ENCODE measurements around the gene ACAD9. TPM values are rescaled to one million over a fixed set of nuclear protein-coding genes. Genes with fewer than 3 reads are reported as not detected.
A peak's percentile ranks its signal among the peaks of the same experiment; 100 is the strongest.
"Not testable (repeated sequence)": the region's sequence is repeated elsewhere in the genome, so short reads cannot be mapped to it uniquely, and the experiment has no call there.

Gene ACAD9
- total and polyA plus RNA-seq, 7 donors: 16.2 to 40.5 (median 32.3) TPM

DNA sequence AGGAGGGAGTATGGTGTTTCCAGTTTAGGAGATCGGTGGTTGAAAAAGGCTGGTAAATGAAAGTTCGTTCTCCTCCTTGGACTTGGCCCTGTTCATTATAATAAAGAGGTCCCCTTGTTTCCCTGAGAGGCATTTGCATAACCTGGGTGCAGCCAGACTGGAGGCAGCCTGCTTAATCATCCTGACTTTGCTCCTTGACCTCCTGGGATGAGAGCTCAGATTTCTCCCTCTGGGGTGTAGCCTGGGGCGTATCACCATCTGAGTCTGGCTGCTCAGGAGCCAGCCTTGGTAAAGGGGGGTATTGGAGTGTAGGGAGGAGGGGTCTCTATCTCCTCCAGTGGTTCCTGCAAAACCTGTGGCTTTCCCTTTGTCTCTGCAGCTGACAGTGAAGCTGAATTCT lies 21.3 kb upstream of the ACAD9 start:
- peaks cover 8 to 24% (median 16%) of the 10 kb centered on the region in 4 donors for H3K9me3 ChIP-seq
- no peaks in the 10 kb centered on the region for H3K4me1 ChIP-seq
- 88 to 94% methylated on average over 3 of the region's 3 CpGs for WGBS, 2 donors
- no peak overlapping the region for H3K27ac ChIP-seq
- H3K4me3 ChIP-seq: no peak overlapping the region
- no peaks in the 10 kb centered on the region for H3K27me3 ChIP-seq
- no peaks in the 10 kb centered on the region for H3K36me3 ChIP-seq
- intact Hi-C loops (cut with DNase I): no loop called here
- TF ChIP-seq POLR2AphosphoS5 (IDR thresholded peaks at IDR 0.05): no peak
- no peak for TF ChIP-seq EP300 (IDR thresholded peaks at IDR 0.05)
- TF ChIP-seq, protein P1, sequence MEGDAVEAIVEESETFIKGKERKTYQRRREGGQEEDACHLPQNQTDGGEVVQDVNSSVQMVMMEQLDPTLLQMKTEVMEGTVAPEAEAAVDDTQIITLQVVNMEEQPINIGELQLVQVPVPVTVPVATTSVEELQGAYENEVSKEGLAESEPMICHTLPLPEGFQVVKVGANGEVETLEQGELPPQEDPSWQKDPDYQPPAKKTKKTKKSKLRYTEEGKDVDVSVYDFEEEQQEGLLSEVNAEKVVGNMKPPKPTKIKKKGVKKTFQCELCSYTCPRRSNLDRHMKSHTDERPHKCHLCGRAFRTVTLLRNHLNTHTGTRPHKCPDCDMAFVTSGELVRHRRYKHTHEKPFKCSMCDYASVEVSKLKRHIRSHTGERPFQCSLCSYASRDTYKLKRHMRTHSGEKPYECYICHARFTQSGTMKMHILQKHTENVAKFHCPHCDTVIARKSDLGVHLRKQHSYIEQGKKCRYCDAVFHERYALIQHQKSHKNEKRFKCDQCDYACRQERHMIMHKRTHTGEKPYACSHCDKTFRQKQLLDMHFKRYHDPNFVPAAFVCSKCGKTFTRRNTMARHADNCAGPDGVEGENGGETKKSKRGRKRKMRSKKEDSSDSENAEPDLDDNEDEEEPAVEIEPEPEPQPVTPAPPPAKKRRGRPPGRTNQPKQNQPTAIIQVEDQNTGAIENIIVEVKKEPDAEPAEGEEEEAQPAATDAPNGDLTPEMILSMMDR (IDR thresholded peaks at IDR 0.05): no peak
- TF ChIP-seq POLR2A (IDR thresholded peaks at IDR 0.05): no peak
- no peak for DNase-seq

DNA sequence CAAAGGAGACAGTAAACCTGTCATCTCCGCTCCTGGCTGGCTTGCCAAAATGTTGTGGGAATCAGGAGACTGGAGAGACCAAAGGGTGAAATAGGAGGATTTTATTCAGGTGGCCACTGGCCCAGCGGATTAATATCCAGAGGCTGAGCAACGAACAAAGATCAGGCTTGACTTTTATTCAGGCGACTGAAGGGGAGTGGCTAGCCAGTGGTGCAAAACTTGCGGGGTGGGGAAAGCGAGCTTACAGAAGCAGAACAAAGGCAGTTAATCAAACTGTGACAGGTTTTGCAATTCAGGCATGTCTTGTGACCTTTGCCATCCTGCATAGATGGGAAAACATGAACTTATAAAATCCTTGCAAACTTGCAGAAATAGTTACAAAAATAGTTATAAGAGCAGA lies 19.8 kb upstream of the ACAD9 start:
- WGBS, 2 donors: 88 to 89% methylated on average over 6 of the region's 6 CpGs
- Histone ChIP-seq H3K4me1 (peaks cover 0 to 5% (median 0%) of the 10 kb centered on the region in 4 donors), H3K36me3 (no peaks in the 10 kb centered on the region), H3K27ac (no peak overlapping the region), H3K4me3 (no peak overlapping the region), H3K27me3 (no peaks in the 10 kb centered on the region), H3K9me3 (peaks cover 8 to 18% (median 16%) of the 10 kb centered on the region in 4 donors)
- DNase-seq: no peak
- TF ChIP-seq EP300 (IDR thresholded peaks at IDR 0.05): no peak
- TF ChIP-seq, protein P1 (IDR thresholded peaks at IDR 0.05): no peak
- intact Hi-C loops (cut with DNase I): no loop called here

DNA sequence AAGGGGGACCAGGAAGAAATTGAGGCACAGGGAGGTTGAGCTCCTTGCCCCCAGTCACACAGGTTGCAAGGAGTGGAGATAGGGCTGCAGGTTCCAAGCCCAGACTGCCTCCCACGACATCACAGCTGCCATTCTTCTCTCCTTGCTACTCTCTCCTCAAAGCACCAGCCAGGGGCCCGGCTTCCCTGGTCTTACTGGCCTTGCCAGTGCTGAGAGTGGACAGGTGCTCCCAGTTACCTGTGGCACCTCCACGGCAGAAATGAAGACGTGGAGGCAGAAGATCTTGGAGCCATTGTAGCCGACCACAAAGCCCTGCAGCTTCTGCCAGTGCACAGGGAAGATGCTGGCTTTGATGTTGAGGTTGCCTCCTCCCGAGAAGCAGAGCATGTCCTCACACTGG lies 17.9 kb upstream of the ACAD9 start:
- TF ChIP-seq EP300 (IDR thresholded peaks at IDR 0.05) (no peak), POLR2A (IDR thresholded peaks at IDR 0.05) (no peak), POLR2AphosphoS5 (IDR thresholded peaks at IDR 0.05) (no peak)
- TF ChIP-seq, protein P1 (IDR thresholded peaks at IDR 0.05): no peak
- no peak for DNase-seq
- H3K36me3 ChIP-seq: no peaks in the 10 kb centered on the region
- peaks cover 0 to 5% (median 0%) of the 10 kb centered on the region in 4 donors for H3K4me1 ChIP-seq
- no peak overlapping the region for H3K4me3 ChIP-seq
- intact Hi-C loops (cut with DNase I): no loop called here
- WGBS, 2 donors: 92 to 94% methylated on average over 6 of the region's 6 CpGs
- H3K9me3 ChIP-seq: peaks cover 8 to 18% (median 16%) of the 10 kb centered on the region in 4 donors
- H3K27ac ChIP-seq: no peak overlapping the region
- no peaks in the 10 kb centered on the region for H3K27me3 ChIP-seq

DNA sequence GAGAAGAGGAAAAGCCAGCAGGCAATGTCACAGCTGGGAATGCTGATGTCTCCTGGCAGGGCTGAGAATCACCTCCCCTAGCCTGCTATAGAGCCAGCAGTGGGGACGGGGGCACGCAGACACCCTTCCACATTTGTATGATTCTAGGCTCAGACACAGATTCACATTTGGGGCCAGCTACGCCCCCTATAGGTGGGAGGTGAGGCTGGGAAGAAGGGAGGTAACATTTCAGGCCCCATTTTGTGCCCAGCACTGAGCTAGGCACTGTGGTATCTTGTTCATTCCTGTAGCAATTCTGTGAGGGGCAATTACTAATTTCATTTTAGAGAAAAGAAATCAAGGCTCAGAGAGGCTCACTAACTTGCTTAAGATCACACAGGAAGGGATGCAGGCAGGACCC lies 15.9 kb upstream of the ACAD9 start:
- WGBS, 2 donors: 78 to 86% methylated on average over 3 of the region's 3 CpGs
- Histone ChIP-seq H3K27ac (no peak overlapping the region), H3K36me3 (no peaks in the 10 kb centered on the region), H3K9me3 (peaks cover 8 to 18% (median 14%) of the 10 kb centered on the region in 4 donors), H3K4me1 (peaks cover 0 to 5% (median 0%) of the 10 kb centered on the region in 4 donors), H3K4me3 (no peak overlapping the region), H3K27me3 (no peaks in the 10 kb centered on the region)
- TF ChIP-seq, protein P1 (IDR thresholded peaks at IDR 0.05): peak in 1 of 4 experiments; percentile 14
- TF ChIP-seq POLR2A (IDR thresholded peaks at IDR 0.05): no peak
- no peak for DNase-seq
- intact Hi-C loops (cut with DNase I): no loop called here

DNA sequence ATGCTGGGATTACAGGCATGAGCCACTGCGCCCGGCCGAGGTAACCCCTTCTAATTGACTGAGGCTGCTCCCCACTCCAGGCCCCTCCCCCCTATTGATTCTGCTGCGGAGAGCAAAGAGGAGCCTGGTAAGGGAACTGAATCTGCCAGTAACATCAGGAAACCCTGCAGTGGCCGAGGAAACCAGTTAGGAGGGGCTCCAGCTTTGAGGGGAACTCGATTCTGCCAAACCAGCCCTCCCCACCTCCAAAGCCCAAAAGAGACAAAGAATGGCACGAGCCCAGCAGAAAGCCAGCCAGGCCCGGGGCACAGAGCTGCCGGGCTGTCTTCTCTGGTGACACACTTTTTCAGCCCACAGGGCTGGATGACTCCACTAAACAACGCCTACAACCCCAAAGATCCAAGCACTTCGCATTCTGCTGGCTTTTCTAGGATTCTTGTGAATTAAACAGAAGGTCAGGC lies 15.0 kb upstream of the ACAD9 start:
- peaks cover 0 to 11% (median 8%) of the 10 kb centered on the region in 4 donors for H3K9me3 ChIP-seq
- peaks cover 0 to 5% (median 0%) of the 10 kb centered on the region in 4 donors for H3K4me1 ChIP-seq
- no peak for TF ChIP-seq POLR2AphosphoS5 (IDR thresholded peaks at IDR 0.05)
- TF ChIP-seq POLR2A (IDR thresholded peaks at IDR 0.05): no peak
- TF ChIP-seq EP300 (IDR thresholded peaks at IDR 0.05): no peak
- TF ChIP-seq, protein P1 (IDR thresholded peaks at IDR 0.05): no peak
- intact Hi-C loops (cut with DNase I): no loop called here
- H3K4me3 ChIP-seq: no peak overlapping the region
- 56 to 82% methylated on average over 11 of the region's 11 CpGs for WGBS, 2 donors
- no peak for DNase-seq
- no peaks in the 10 kb centered on the region for H3K36me3 ChIP-seq
- no peaks in the 10 kb centered on the region for H3K27me3 ChIP-seq
- H3K27ac ChIP-seq: no peak overlapping the region

DNA sequence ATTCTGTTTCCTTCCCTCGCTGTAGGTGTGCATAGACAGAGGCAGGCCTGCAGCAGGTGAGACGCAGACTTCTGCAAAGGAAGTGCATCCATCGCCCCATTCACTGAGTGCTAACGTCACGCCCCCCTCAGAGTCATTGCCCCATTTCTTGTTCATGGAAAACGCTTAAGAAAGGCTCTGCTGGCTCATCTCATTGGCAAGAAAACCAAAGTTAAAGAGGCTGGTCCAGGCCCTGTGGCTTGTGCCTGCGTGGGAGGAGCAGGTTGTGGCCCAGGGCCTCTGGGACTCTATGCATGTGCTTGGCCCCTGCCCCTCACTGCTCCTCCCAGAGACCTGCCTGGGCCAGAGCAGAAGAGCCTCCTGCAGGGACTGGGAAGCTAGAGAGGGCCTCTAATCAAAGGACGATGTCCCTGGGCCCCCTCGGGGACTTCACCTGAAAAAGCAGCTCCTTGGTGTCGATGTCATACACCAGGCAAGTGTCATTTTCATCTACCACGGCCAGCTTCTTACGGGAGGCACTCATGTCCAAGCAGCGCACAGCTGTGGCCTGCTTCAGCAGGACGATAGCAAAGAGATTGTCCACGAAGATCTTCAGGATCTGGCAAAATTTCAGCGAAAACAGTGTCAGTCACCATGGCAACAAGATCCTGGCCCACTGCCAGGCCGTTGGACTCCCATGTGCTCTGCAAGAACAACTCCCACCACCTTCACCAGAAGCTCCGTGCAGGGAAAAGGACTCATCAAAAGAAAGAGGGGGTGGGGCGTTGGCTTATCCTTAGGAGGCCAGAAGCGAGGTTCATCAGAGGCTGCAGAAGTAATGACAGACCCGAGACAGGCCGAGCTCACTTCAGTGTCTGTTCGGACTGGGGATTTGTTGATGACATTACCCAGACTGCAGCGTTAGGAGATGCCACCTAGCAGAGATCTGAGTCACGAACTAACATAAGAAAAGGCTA lies 14.3 kb upstream of the ACAD9 start:
- 68 to 76% methylated on average over 22 to 23 of the region's 25 CpGs for WGBS, 2 donors
- H3K27ac ChIP-seq; DNase-seq; intact Hi-C loops (cut with DNase I); H3K27me3 ChIP-seq; H3K4me1 ChIP-seq; H3K36me3 ChIP-seq; H3K9me3 ChIP-seq; H3K4me3 ChIP-seq: not testable (repeated sequence)

Data from sigmoid colon (tissue), 7 donors.